ENCODE measurements around the gene VCAN.

VCAN gene

DNA sequence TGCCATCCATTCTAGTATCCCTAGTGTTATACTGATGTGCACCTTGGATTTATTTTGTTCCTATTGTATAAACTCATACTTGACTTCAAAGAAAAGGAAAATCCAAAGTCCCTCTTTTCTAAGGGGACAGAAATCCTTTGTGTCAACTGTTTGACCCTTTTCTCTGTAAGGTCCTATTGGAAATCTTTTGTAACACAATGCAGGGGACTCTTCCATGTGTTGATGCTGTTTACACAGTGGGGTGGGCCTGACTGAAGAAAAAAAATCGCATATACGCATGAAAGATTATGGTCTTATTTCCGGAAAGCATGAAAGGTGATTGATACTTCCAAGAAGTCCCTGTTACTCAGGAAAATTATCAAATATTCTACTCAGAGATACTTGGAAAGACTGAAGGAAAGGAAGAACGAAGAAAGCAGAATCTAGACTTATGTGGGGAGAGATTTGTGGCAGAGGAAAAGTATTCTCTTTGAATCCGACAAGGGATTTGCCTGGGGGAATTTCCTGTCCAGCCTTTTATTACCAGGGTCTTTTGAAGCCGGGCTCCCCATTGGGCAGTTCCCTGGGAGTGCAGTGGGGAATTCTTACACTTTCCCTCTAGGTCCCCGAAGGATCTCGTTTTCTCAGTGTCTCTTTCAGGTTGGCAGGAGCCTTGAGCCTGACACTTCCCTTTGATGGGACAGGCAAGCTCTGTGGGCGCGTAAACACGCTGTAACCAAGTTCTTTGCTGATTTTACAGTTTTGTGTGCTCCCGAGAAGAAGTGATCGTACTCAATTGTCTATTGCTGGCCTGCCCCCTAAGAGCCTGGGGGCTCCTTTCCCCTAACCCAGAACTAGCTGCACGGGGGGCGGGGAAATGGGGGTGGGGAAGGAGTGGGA is 779 bp upstream of the VCAN start:
- TF ChIP-seq, protein P1, sequence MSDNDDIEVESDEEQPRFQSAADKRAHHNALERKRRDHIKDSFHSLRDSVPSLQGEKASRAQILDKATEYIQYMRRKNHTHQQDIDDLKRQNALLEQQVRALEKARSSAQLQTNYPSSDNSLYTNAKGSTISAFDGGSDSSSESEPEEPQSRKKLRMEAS (IDR thresholded peaks at IDR 0.05; ENCODE audit: low read depth, low read length), result no peak
- TF ChIP-seq POLR2A (IDR thresholded peaks at IDR 0.05; ENCODE audit: extremely low read depth, insufficient read length) (no peak), MYC (IDR thresholded peaks at IDR 0.05; ENCODE audit: low read depth, low read length) (no peak)
- TF ChIP-seq, protein P2, sequence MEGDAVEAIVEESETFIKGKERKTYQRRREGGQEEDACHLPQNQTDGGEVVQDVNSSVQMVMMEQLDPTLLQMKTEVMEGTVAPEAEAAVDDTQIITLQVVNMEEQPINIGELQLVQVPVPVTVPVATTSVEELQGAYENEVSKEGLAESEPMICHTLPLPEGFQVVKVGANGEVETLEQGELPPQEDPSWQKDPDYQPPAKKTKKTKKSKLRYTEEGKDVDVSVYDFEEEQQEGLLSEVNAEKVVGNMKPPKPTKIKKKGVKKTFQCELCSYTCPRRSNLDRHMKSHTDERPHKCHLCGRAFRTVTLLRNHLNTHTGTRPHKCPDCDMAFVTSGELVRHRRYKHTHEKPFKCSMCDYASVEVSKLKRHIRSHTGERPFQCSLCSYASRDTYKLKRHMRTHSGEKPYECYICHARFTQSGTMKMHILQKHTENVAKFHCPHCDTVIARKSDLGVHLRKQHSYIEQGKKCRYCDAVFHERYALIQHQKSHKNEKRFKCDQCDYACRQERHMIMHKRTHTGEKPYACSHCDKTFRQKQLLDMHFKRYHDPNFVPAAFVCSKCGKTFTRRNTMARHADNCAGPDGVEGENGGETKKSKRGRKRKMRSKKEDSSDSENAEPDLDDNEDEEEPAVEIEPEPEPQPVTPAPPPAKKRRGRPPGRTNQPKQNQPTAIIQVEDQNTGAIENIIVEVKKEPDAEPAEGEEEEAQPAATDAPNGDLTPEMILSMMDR (IDR thresholded peaks at IDR 0.05; ENCODE audit: low read depth, low read length), result no peak
- peak; percentile 6 for DNase-seq (ENCODE audit: low read depth)
- no peak overlapping the region for H3K4me3 ChIP-seq (ENCODE audit: low read depth, low read length)

DNA sequence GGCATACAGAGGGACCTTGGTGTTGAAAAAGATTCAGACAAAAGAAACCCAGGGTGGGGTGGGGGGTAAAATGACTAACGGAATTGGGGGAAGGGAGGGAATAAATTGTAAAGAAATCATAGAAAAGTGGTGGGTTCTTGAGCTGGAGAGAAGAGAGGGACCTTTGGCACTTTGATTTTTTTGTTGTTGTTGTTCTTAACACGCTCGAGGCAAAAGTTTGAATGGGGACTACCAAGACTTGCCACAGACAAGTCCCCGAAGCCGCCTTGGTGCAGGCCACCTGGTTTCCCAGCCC is 616 bp downstream of the VCAN start:
- DNase-seq (ENCODE audit: low read depth), result no peak
- no peak for TF ChIP-seq POLR2A (IDR thresholded peaks at IDR 0.05; ENCODE audit: extremely low read depth, insufficient read length)
- TF ChIP-seq, protein P2 (IDR thresholded peaks at IDR 0.05; ENCODE audit: low read depth, low read length), result no peak
- TF ChIP-seq MYC (IDR thresholded peaks at IDR 0.05; ENCODE audit: low read depth, low read length), result no peak
- TF ChIP-seq, protein P1 (IDR thresholded peaks at IDR 0.05; ENCODE audit: low read depth, low read length), result no peak
- no peak overlapping the region for H3K4me3 ChIP-seq (ENCODE audit: low read depth, low read length)

DNA sequence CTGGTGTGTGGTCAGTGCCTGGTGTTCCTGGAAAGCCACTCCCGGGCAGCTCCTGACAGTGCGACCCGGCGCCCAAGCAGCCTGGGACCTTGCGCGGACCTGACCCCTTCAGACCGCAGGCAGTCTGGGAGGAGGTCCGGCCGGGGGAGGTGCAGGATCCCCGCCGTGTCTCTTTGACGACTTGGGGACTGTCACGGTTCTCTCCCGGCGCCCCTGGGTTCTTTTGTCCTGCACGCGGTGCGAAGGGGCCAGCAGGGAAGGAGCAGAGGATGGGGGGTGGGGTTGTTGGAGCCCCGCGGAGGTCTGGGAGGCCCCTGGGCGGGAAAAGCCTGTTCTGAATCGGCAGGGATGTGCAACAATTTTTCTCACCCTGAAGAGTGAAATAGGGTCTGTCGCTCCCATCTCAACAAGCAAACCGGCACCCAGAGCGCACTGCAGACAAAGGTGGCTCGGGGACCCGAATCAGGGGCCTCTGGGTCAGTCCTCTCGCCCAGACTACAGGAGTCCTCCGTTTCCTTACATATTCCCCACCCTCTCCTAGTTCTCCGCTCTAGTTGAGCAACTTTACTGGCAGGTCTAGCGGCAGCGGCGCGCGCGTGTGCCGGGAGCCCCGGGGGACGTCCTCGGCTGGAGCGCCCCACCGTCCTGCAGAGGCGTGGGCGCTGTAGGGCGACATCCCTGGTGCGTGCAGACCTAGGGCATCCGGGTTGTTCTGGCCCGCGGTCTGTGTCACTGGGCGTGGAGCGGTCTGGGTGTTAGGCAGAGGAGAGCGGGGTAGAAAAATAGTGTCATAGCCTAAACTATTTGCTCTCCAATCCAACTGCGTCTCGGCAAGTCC is 1.2 kb downstream of the VCAN start:
- peak; percentile 2 for DNase-seq (ENCODE audit: low read depth)
- TF ChIP-seq POLR2A (IDR thresholded peaks at IDR 0.05; ENCODE audit: extremely low read depth, insufficient read length) (no peak), MYC (IDR thresholded peaks at IDR 0.05; ENCODE audit: low read depth, low read length) (no peak)
- TF ChIP-seq, protein P1 (IDR thresholded peaks at IDR 0.05; ENCODE audit: low read depth, low read length), result no peak
- TF ChIP-seq, protein P2 (IDR thresholded peaks at IDR 0.05; ENCODE audit: low read depth, low read length), result no peak
- no peak overlapping the region for H3K4me3 ChIP-seq (ENCODE audit: low read depth, low read length)

DNA sequence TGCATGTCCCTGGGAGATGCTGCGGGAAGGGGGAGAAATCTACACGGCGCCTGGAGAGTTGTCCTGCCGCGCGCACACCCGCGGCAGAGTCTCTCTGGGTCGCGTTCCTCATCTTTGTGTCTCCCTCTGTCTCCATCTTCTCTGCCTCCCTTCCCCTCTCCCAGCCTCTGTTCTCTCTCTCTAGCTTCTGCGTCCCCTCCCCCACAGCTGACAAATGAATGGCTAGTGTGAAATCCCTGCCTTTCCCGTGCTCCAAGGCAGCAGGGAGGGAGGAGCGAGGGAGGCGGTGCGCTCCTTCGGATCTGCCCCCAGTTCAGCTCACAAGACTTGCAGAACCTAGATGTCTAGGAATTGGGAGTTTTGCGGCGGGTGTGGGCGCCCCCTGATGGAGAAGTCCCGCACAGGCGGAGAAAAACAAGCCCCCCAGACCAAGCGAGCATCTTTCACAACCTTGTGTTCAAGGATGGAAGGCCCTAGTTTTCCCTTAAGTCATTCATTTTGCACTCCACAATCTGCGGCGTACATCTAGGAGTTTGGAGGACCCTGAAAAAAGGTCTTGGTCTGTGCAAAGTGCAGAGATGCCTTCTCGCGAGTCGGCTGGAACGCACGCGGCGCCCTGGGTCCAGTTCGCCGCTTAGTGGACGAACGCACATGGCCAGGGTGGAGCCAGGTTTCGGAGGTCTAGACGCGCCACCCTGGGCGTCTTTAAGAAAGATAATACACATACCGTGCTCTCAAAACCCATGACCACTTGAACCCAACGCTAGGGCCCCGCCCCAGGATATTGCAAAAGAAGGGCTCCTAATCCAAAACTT is 2.0 kb downstream of the VCAN start:
- H3K4me3 ChIP-seq (ENCODE audit: low read depth, low read length), result peak overlapping the region; percentile 40
- DNase-seq (ENCODE audit: low read depth), result peak; percentile 70
- no peak for TF ChIP-seq POLR2A (IDR thresholded peaks at IDR 0.05; ENCODE audit: extremely low read depth, insufficient read length)
- TF ChIP-seq, protein P1 (IDR thresholded peaks at IDR 0.05; ENCODE audit: low read depth, low read length), result no peak
- TF ChIP-seq MYC (IDR thresholded peaks at IDR 0.05; ENCODE audit: low read depth, low read length), result no peak
- TF ChIP-seq, protein P2 (IDR thresholded peaks at IDR 0.05; ENCODE audit: low read depth, low read length), result peak; percentile 71

DNA sequence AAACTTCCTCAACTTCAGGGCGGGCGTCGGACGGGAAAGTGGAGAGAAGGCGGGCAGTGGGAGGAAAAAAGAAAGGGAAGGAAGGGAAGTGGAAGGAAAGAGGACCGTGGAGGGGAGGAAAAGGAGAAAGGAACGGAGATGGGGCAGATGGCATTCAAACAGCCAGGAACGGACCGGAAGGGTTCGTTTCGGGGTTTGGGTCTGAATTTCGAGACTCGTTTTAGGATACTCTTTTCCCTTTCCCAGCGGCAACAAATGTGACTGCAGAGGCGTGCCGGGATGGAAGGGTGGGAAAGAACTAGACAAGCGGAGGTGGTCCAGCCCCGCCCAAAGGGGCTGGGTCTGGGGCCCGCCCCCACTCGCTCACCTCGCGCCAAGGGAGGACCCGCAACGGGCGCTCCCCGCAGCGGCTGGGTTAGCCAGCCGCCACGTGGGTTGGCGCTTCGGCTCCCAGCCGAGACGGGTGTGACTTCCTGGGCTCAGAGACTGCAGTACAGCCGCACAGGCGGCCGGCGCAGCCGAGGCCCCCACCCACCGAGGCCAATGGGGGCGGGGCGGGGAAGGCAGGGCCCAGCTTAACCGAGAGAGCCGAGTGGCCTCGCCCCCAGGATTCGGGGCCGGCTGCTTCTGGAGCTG is 2.7 kb downstream of the VCAN start:
- peak overlapping the region; percentile 40 for H3K4me3 ChIP-seq (ENCODE audit: low read depth, low read length)
- TF ChIP-seq POLR2A (IDR thresholded peaks at IDR 0.05; ENCODE audit: extremely low read depth, insufficient read length), result no peak
- TF ChIP-seq, protein P1 (IDR thresholded peaks at IDR 0.05; ENCODE audit: low read depth, low read length), result peak; percentile 72
- TF ChIP-seq, protein P2 (IDR thresholded peaks at IDR 0.05; ENCODE audit: low read depth, low read length), result no peak
- peak; percentile 63 for TF ChIP-seq MYC (IDR thresholded peaks at IDR 0.05; ENCODE audit: low read depth, low read length)
- DNase-seq (ENCODE audit: low read depth), result peak; percentile 66

All from NB4 (cell line).